IMR-90 (cell line): Measurements from ENCODE around the gene L3MBTL4. TPM values are rescaled to one million over a fixed set of nuclear protein-coding genes. Genes with fewer than 3 reads are reported as not detected.
"Not testable (repeated sequence)": the region's sequence is repeated elsewhere in the genome, so short reads cannot be mapped to it uniquely, and the experiment has no call there.

ENCODE experiments used
- ATAC-seq: fragments of 200-7000 bp; cut with Tn5 transposase; 2 replicates; pipeline ENCODE4 v1.9.1; 2020; ENCODE audit warnings: low read depth, mild to moderate bottlenecking, moderate library complexity
- BruUV-seq: library from RNA; stranded (reverse); fragments of 400-500 nt; replicated peaks from 2 replicates; lab custom pipeline; 2021; lab: Mats Ljungman, UMichigan
- CTCF ChIA-PET: fragments of 300-600 bp; formaldehyde crosslinking; extraction: SDS; loops from one replicate; lab custom pipeline; 2021; ENCODE audit warnings: antibody characterized with exemption; lab: Yijun Ruan, JAX
- POLR2A ChIA-PET: fragments of 300-600 bp; sonication (Branson Sonifier 250); formaldehyde crosslinking; loops from one replicate; lab custom pipeline; 2022; ENCODE audit warnings: antibody characterized with exemption; ENCODE audit not compliant: unreplicated experiment; lab: Charles Lee
- DNase-seq: peaks from one replicate; pipeline ENCODE4 v3.0.0; 2013
- H2AFZ ChIP-seq: replicated peaks from 2 replicates; pipeline ENCODE3; 2013; ENCODE audit warnings: low read length, mild to moderate bottlenecking; ENCODE audit not compliant: poor library complexity
- H2AK5ac ChIP-seq: 2 replicates; pipeline ENCODE4 v1.6.1; 2013; ENCODE audit warnings: low read depth, low read length, inconsistent platforms
- H2AK9ac ChIP-seq: replicated peaks from 2 replicates; pipeline ENCODE3; 2013; ENCODE audit warnings: mild to moderate bottlenecking, low read depth, low read length, moderate library complexity; ENCODE audit not compliant: poor library complexity
- H2BK120ac ChIP-seq: 2 replicates; pipeline ENCODE4 v1.6.1; 2013; ENCODE audit warnings: low read depth, low read length, inconsistent platforms
- H2BK15ac ChIP-seq: 3 replicates; pipeline ENCODE4 v1.6.1; 2013; ENCODE audit warnings: low read depth, low read length, inconsistent platforms
- H2BK20ac ChIP-seq: 2 replicates; pipeline ENCODE4 v1.6.1; 2013; ENCODE audit warnings: low read depth, mild to moderate bottlenecking, inconsistent platforms, low read length, moderate library complexity
- H2BK5ac ChIP-seq: 2 replicates; pipeline ENCODE4 v1.6.1; 2013; ENCODE audit warnings: mild to moderate bottlenecking, low read depth, low read length, inconsistent platforms; ENCODE audit not compliant: poor library complexity, severe bottlenecking
- H3K14ac ChIP-seq: replicated peaks from 2 replicates; pipeline ENCODE4 v1.6.1; 2013; ENCODE audit warnings: low read depth, low read length, inconsistent platforms
- H3K18ac ChIP-seq: 2 replicates; pipeline ENCODE4 v1.6.1; 2013; ENCODE audit warnings: low read depth, low read length, control low read depth
- H3K23ac ChIP-seq: 2 replicates; pipeline ENCODE4 v1.6.1; 2013; ENCODE audit warnings: low read depth, low read length, inconsistent platforms
- H3K27ac ChIP-seq: 2 replicates; pipeline ENCODE4 v1.5.1; 2013; ENCODE audit warnings: mild to moderate bottlenecking, control low read depth, low read length; ENCODE audit not compliant: insufficient read depth
- H3K27me3 ChIP-seq: 2 replicates; pipeline ENCODE4 v1.6.1; 2013; ENCODE audit warnings: low read length; ENCODE audit not compliant: control insufficient read depth, insufficient read depth
- H3K36me3 ChIP-seq: 2 replicates; pipeline ENCODE4 v1.6.1; 2013; ENCODE audit warnings: low read length, mixed read lengths; ENCODE audit not compliant: control insufficient read depth, insufficient read depth
- H3K4ac ChIP-seq: 2 replicates; pipeline ENCODE4 v1.6.1; 2013; ENCODE audit warnings: low read depth, low read length, inconsistent platforms
- H3K4me1 ChIP-seq: 2 replicates; pipeline ENCODE4 v1.6.1; 2013; ENCODE audit warnings: low read length, mixed read lengths; ENCODE audit not compliant: control insufficient read depth, insufficient read depth
- H3K4me2 ChIP-seq: 2 replicates; pipeline ENCODE4 v1.6.1; 2013; ENCODE audit warnings: low read depth, mild to moderate bottlenecking, control low read depth, low read length, moderate library complexity
- H3K4me3 ChIP-seq: 2 replicates; pipeline ENCODE4 v1.5.1; 2013; ENCODE audit warnings: low read depth, mild to moderate bottlenecking, control low read depth, low read length, moderate library complexity; ENCODE audit not compliant: insufficient read depth
- H3K56ac ChIP-seq: 2 replicates; pipeline ENCODE4 v1.6.1; 2013; ENCODE audit warnings: low read length, inconsistent platforms; ENCODE audit not compliant: insufficient read depth; ENCODE audit errors: extremely low read depth
- H3K79me1 ChIP-seq, 2 experiments: 2 replicates each; pipeline ENCODE4 v1.6.1; 2013; ENCODE audit warnings: low read length in 2 of 2, inconsistent platforms in 1 of 2, low read depth in 1 of 2
- H3K9ac ChIP-seq: 2 replicates; pipeline ENCODE4 v1.6.1; 2013; ENCODE audit warnings: low read depth, low read length, control low read depth
- H3K9me1 ChIP-seq: 2 replicates; pipeline ENCODE4 v1.6.1; 2013; ENCODE audit warnings: low read length, inconsistent platforms; ENCODE audit not compliant: insufficient read depth
- H3K9me3 ChIP-seq: 2 replicates; pipeline ENCODE4 v1.6.1; 2013; ENCODE audit warnings: low read length; ENCODE audit not compliant: control insufficient read depth, insufficient read depth
- H4K20me1 ChIP-seq: 2 replicates; pipeline ENCODE4 v1.6.1; 2013; ENCODE audit warnings: low read length, inconsistent platforms; ENCODE audit not compliant: insufficient read depth
- H4K5ac ChIP-seq: 2 replicates; pipeline ENCODE4 v1.6.1; 2013; ENCODE audit warnings: mild to moderate bottlenecking, low read depth, low read length, control low read depth
- H4K8ac ChIP-seq, 2 experiments: 2 replicates each; pipeline ENCODE4 v1.6.1; 2013; ENCODE audit warnings: low read depth in 2 of 2, low read length in 2 of 2, control low read depth in 1 of 2, inconsistent platforms in 1 of 2
- H4K91ac ChIP-seq: 2 replicates; pipeline ENCODE4 v1.6.1; 2013; ENCODE audit warnings: low read depth, low read length, inconsistent platforms; ENCODE audit not compliant: insufficient read depth
- WGBS, 2 experiments: methylation state at CpG; one replicate each; pipeline versions ENCODE4 v1.1.5 to v1.1.7; 2013; ENCODE audit warnings: missing lambda C conversion rate in 2 of 2; ENCODE audit not compliant: insufficient read length in 1 of 2; ENCODE audit errors: extremely low coverage in 2 of 2; 5-methylcytosine and 5-hydroxymethylcytosine counted together
- dilution Hi-C: fragments of 300-500 bp; cut with HindIII; formaldehyde crosslinking; loops from one replicate; pipeline ENCODE4 v1.14.3; 2018; ENCODE audit warnings: low sequenced_read_pairs; ENCODE audit not compliant: unreplicated experiment
- in situ Hi-C: fragments of 300-500 bp; cut with MboI; formaldehyde crosslinking; loops from 3 replicates; pipeline ENCODE4 v1.14.3; 2019; ENCODE audit warnings: low sequenced_read_pairs, inconsistent platforms, mixed read lengths
- intact Hi-C: fragments of 100-400 bp; cut with micrococcal nuclease; formaldehyde crosslinking; loops from 2 replicates; pipeline ENCODE4 v1.10.0; 2022
- polyA plus RNA-seq, 3 experiments: library from polyadenylated mRNA; depleted of rRNA; stranded (reverse); fragments of >200 nt; gene quantifications; 2 replicates each; pipeline ENCODE4 v1.2.3, GENCODE V29; 2012; ENCODE audit warnings: low replicate concordance in 1 of 3
- total RNA-seq: library from RNA; depleted of rRNA; stranded (reverse); fragments of >200 nt; gene quantifications from 2 replicates; pipeline ENCODE4 v1.2.3, GENCODE V29; 2012

The L3MBTL4 gene
- total and polyA plus RNA-seq, 2 of the 4 experiments (the other 2 are of a cell fraction), result under 0.01 to 0.02 TPM

GRCh38 chr18:6185782-6186181 is 228.9 kb downstream of the L3MBTL4 start:
- H3K9ac ChIP-seq, H3K27ac ChIP-seq, H3K9me3 ChIP-seq, ATAC-seq, H2BK15ac ChIP-seq, intact Hi-C loops, H4K5ac ChIP-seq, H2AK9ac ChIP-seq, in situ Hi-C loops, H3K14ac ChIP-seq, H3K4me1 ChIP-seq, H4K8ac ChIP-seq, H3K18ac ChIP-seq, H3K4me2 ChIP-seq, H3K4me3 ChIP-seq, H4K20me1 ChIP-seq, POLR2A ChIA-PET, H3K4ac ChIP-seq, H3K9me1 ChIP-seq, H3K23ac ChIP-seq, DNase-seq, dilution Hi-C loops, H3K27me3 ChIP-seq, H3K79me1 ChIP-seq, H2BK5ac ChIP-seq, H3K56ac ChIP-seq, H3K36me3 ChIP-seq, CTCF ChIA-PET, H2AK5ac ChIP-seq, BruUV-seq, H2BK120ac ChIP-seq, H2BK20ac ChIP-seq, H2AFZ ChIP-seq, H4K91ac ChIP-seq: not testable (repeated sequence)
- no CpG with 5 or more reads among the region's 3 CpGs for WGBS, 2 experiments
